ENCODE measurements around the gene OTUB2.

Gene OTUB2

GRCh38 chr14:94037954-94038353, 11.8 kb downstream of the OTUB2 start:
- no CpG with 5 or more reads among the region's 9 CpGs for WGBS, 2 donors (ENCODE audit: extremely low coverage in 2 of 2, insufficient read length in 2 of 2, insufficient replicate concordance in 1 of 2)
- Histone ChIP-seq H4K8ac (ENCODE audit: low read depth, low read length) (peak overlapping the region; percentile 24), H3K18ac (ENCODE audit: low read length) (peak overlapping the region; percentile 32), H3K9ac (ENCODE audit: low read depth, low read length, poor library complexity) (peak overlapping the region; percentile 14), H3K4me2 (ENCODE audit: insufficient read depth, low read length, poor library complexity, severe bottlenecking) (no peak overlapping the region), H3K36me3 (replicated peaks in 1 of 2; ENCODE audit: control insufficient read depth in 2 of 2, insufficient read depth in 2 of 2, low read length in 2 of 2) (peaks cover 0 to 8% of the 10 kb centered on the region in 2 donors), H3K27ac (replicated peaks; ENCODE audit: low read length) (no peak overlapping the region), H3K4ac (ENCODE audit: low read length) (no peak overlapping the region), H2BK15ac (ENCODE audit: low read length) (no peak overlapping the region), H4K91ac (ENCODE audit: low read depth, low read length, poor library complexity) (no peak overlapping the region), H2BK12ac (ENCODE audit: low read length) (no peak overlapping the region), H3K9me3 (replicated peaks in 1 of 2; ENCODE audit: control insufficient read depth in 2 of 2, insufficient read depth in 1 of 2, low read depth in 1 of 2, low read length in 2 of 2) (peaks cover 2 to 4% of the 10 kb centered on the region in 2 donors), H2BK5ac (ENCODE audit: low read length) (peak overlapping the region; percentile 31), H3K27me3 (ENCODE audit: control insufficient read depth in 3 of 3, insufficient read depth in 3 of 3, low read depth in 1 of 3, low read length in 3 of 3) (no peaks in the 10 kb centered on the region), H2BK120ac (ENCODE audit: low read depth, low read length) (no peak overlapping the region), H3K79me1 (ENCODE audit: low read depth, low read length) (peaks cover 2% of the 10 kb centered on the region), H3K14ac (ENCODE audit: low read length) (no peak overlapping the region), H3K4me1 (ENCODE audit: control insufficient read depth in 2 of 2, insufficient read depth in 1 of 2, low read depth in 1 of 2, low read length in 2 of 2) (peaks cover 0 to 2% of the 10 kb centered on the region in 2 donors), H3K23ac (ENCODE audit: low read depth, low read length, poor library complexity) (no peak overlapping the region), H3K4me3 (ENCODE audit: low read length in 2 of 2) (no peak overlapping the region), H2AFZ (ENCODE audit: low read length) (no peak overlapping the region), H2AK5ac (ENCODE audit: low read depth, low read length) (peak overlapping the region; percentile 31)
- no peak for DNase-seq (ENCODE audit: low spot score)

- H2AK5ac ChIP-seq (ENCODE audit: low read depth, low read length), result no peak overlapping the region
- no peaks in the 10 kb centered on the region for H3K27me3 ChIP-seq (ENCODE audit: control insufficient read depth in 3 of 3, insufficient read depth in 3 of 3, low read depth in 1 of 3, low read length in 3 of 3)
- H3K79me1 ChIP-seq (ENCODE audit: low read depth, low read length), result peaks cover 2% of the 10 kb centered on the region
- H3K36me3 ChIP-seq (replicated peaks in 1 of 2; ENCODE audit: control insufficient read depth in 2 of 2, insufficient read depth in 2 of 2, low read length in 2 of 2), result peaks cover 4 to 8% of the 10 kb centered on the region in 2 donors
- H2BK12ac ChIP-seq (ENCODE audit: low read length), result no peak overlapping the region
- H3K4ac ChIP-seq (ENCODE audit: low read length), result no peak overlapping the region
- H3K14ac ChIP-seq (ENCODE audit: low read length), result no peak overlapping the region
- no peak overlapping the region for H2BK5ac ChIP-seq (ENCODE audit: low read length)
- no peak overlapping the region for H4K8ac ChIP-seq (ENCODE audit: low read depth, low read length)
- H3K9ac ChIP-seq (ENCODE audit: low read depth, low read length, poor library complexity), result no peak overlapping the region
- no peak overlapping the region for H2BK120ac ChIP-seq (ENCODE audit: low read depth, low read length)
- no peak overlapping the region for H2AFZ ChIP-seq (ENCODE audit: low read length)
- H3K4me2 ChIP-seq (ENCODE audit: insufficient read depth, low read length, poor library complexity, severe bottlenecking), result no peak overlapping the region
- H3K27ac ChIP-seq (replicated peaks; ENCODE audit: low read length), result no peak overlapping the region
- H3K4me3 ChIP-seq (ENCODE audit: low read length in 2 of 2), result no peak overlapping the region
- peaks cover 0 to 2% of the 10 kb centered on the region in 2 donors for H3K4me1 ChIP-seq (ENCODE audit: control insufficient read depth in 2 of 2, insufficient read depth in 1 of 2, low read depth in 1 of 2, low read length in 2 of 2)
- WGBS, 2 donors (ENCODE audit: extremely low coverage in 2 of 2, insufficient read length in 2 of 2, insufficient replicate concordance in 1 of 2), result no CpG with 5 or more reads among the region's 7 CpGs
- no peak overlapping the region for H4K91ac ChIP-seq (ENCODE audit: low read depth, low read length, poor library complexity)
- no peak overlapping the region for H3K23ac ChIP-seq (ENCODE audit: low read depth, low read length, poor library complexity)
- no peak overlapping the region for H3K18ac ChIP-seq (ENCODE audit: low read length)
- DNase-seq (ENCODE audit: low spot score), result no peak
- H2BK15ac ChIP-seq (ENCODE audit: low read length), result no peak overlapping the region
- peaks cover 2 to 4% of the 10 kb centered on the region in 2 donors for H3K9me3 ChIP-seq (replicated peaks in 1 of 2; ENCODE audit: control insufficient read depth in 2 of 2, insufficient read depth in 1 of 2, low read depth in 1 of 2, low read length in 2 of 2)
Observed at GRCh38 chr14:94038510-94038909, 12.4 kb downstream of the OTUB2 start.

DNA sequence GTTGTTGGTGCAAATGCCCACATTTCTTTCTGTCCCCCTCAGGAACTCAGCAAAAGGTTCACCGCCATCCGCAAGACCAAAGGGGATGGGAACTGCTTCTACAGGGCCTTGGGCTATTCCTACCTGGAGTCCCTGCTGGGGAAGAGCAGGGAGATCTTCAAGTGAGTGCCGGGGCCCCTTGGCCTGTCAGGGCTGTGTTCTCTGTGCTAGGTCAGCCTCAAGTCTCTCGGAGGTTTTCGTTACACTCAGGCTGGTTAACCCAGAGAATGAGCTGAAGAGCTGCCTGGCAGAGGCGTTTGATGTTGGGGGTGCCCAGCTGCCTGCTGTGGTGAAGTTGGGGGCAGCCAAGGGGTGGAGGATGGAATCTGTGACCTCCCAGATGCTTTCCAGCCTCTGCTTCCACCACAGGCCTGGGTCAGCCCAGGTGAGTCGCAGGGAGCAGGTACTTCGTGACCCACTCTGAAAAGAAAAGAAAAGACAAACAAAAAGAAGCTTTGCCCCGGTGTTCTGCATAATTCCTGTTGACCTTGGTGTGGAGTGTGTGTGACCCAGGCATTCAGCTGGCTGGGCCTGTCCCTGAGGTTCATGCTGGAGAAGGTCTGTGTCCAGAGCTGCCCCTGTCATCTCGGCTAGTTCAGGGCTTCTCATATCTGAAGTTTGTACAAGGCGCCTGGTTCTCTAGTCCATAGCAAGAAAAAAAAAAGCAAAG, 12.9 kb downstream of the OTUB2 start:
- H2BK120ac ChIP-seq (ENCODE audit: low read depth, low read length), result no peak overlapping the region
- peaks cover 8 to 9% of the 10 kb centered on the region in 2 donors for H3K36me3 ChIP-seq (replicated peaks in 1 of 2; ENCODE audit: control insufficient read depth in 2 of 2, insufficient read depth in 2 of 2, low read length in 2 of 2)
- no peak overlapping the region for H3K4me3 ChIP-seq (ENCODE audit: low read length in 2 of 2)
- no peak overlapping the region for H3K23ac ChIP-seq (ENCODE audit: low read depth, low read length, poor library complexity)
- H2AK5ac ChIP-seq (ENCODE audit: low read depth, low read length), result no peak overlapping the region
- H4K8ac ChIP-seq (ENCODE audit: low read depth, low read length), result no peak overlapping the region
- no peak overlapping the region for H2BK12ac ChIP-seq (ENCODE audit: low read length)
- no peak for DNase-seq (ENCODE audit: low spot score)
- no peak overlapping the region for H2AFZ ChIP-seq (ENCODE audit: low read length)
- peaks cover 2 to 4% of the 10 kb centered on the region in 2 donors for H3K9me3 ChIP-seq (replicated peaks in 1 of 2; ENCODE audit: control insufficient read depth in 2 of 2, insufficient read depth in 1 of 2, low read depth in 1 of 2, low read length in 2 of 2)
- no peak overlapping the region for H3K14ac ChIP-seq (ENCODE audit: low read length)
- H3K79me1 ChIP-seq (ENCODE audit: low read depth, low read length), result peaks cover 2% of the 10 kb centered on the region
- H3K27ac ChIP-seq (replicated peaks; ENCODE audit: low read length), result no peak overlapping the region
- H3K4ac ChIP-seq (ENCODE audit: low read length), result no peak overlapping the region
- peaks cover 0 to 2% of the 10 kb centered on the region in 2 donors for H3K4me1 ChIP-seq (ENCODE audit: control insufficient read depth in 2 of 2, insufficient read depth in 1 of 2, low read depth in 1 of 2, low read length in 2 of 2)
- H3K9ac ChIP-seq (ENCODE audit: low read depth, low read length, poor library complexity), result no peak overlapping the region
- H3K27me3 ChIP-seq (ENCODE audit: control insufficient read depth in 3 of 3, insufficient read depth in 3 of 3, low read depth in 1 of 3, low read length in 3 of 3), result no peaks in the 10 kb centered on the region
- H3K18ac ChIP-seq (ENCODE audit: low read length), result no peak overlapping the region
- no peak overlapping the region for H2BK15ac ChIP-seq (ENCODE audit: low read length)
- no peak overlapping the region for H3K4me2 ChIP-seq (ENCODE audit: insufficient read depth, low read length, poor library complexity, severe bottlenecking)
- no peak overlapping the region for H4K91ac ChIP-seq (ENCODE audit: low read depth, low read length, poor library complexity)
- no CpG with 5 or more reads among the region's 11 CpGs for WGBS, 2 donors (ENCODE audit: extremely low coverage in 2 of 2, insufficient read length in 2 of 2, insufficient replicate concordance in 1 of 2)
- no peak overlapping the region for H2BK5ac ChIP-seq (ENCODE audit: low read length)

DNA sequence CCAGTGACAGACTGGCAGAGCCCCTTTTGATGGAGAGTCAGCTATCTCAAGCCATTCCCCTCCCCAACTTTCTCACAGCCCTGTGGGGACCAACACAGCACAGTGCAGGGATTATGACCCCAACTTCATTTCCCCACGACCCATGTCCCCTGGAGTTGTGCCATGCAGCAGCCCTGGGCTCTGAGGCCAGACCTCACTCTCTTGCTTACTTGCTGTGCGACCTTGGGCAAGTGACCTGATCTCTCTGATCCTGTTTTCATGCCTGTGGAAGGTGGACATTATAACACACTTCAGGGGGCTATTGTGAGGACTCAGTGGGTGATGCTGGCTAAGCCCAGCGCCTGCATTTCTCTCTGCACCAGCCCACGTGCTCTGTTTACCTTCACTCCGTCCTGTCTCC, 14.1 kb downstream of the OTUB2 start:
- H3K27me3 ChIP-seq (ENCODE audit: control insufficient read depth in 3 of 3, insufficient read depth in 3 of 3, low read depth in 1 of 3, low read length in 3 of 3), result no peaks in the 10 kb centered on the region
- H3K4me1 ChIP-seq (ENCODE audit: control insufficient read depth in 2 of 2, insufficient read depth in 1 of 2, low read depth in 1 of 2, low read length in 2 of 2), result peaks cover 0 to 2% of the 10 kb centered on the region in 2 donors
- DNase-seq (ENCODE audit: low spot score), result no peak
- no peak overlapping the region for H2BK15ac ChIP-seq (ENCODE audit: low read length)
- H3K14ac ChIP-seq (ENCODE audit: low read length), result no peak overlapping the region
- H3K23ac ChIP-seq (ENCODE audit: low read depth, low read length, poor library complexity), result peak overlapping the region; percentile 40
- no peaks in the 10 kb centered on the region for H3K9me3 ChIP-seq (replicated peaks in 1 of 2; ENCODE audit: control insufficient read depth in 2 of 2, insufficient read depth in 1 of 2, low read depth in 1 of 2, low read length in 2 of 2)
- no peak overlapping the region for H2AK5ac ChIP-seq (ENCODE audit: low read depth, low read length)
- H2AFZ ChIP-seq (ENCODE audit: low read length), result no peak overlapping the region
- no CpG with 5 or more reads among the region's 5 CpGs for WGBS, 2 donors (ENCODE audit: extremely low coverage in 2 of 2, insufficient read length in 2 of 2, insufficient replicate concordance in 1 of 2)
- peaks cover 10 to 21% of the 10 kb centered on the region in 2 donors for H3K36me3 ChIP-seq (replicated peaks in 1 of 2; ENCODE audit: control insufficient read depth in 2 of 2, insufficient read depth in 2 of 2, low read length in 2 of 2)
- no peak overlapping the region for H3K4me2 ChIP-seq (ENCODE audit: insufficient read depth, low read length, poor library complexity, severe bottlenecking)
- peak overlapping the region; percentile 6 for H2BK12ac ChIP-seq (ENCODE audit: low read length)
- H3K79me1 ChIP-seq (ENCODE audit: low read depth, low read length), result peaks cover 2% of the 10 kb centered on the region
- H4K91ac ChIP-seq (ENCODE audit: low read depth, low read length, poor library complexity), result no peak overlapping the region
- H2BK5ac ChIP-seq (ENCODE audit: low read length), result peak overlapping the region; percentile 30
- no peak overlapping the region for H3K4me3 ChIP-seq (ENCODE audit: low read length in 2 of 2)
- H4K8ac ChIP-seq (ENCODE audit: low read depth, low read length), result no peak overlapping the region
- no peak overlapping the region for H2BK120ac ChIP-seq (ENCODE audit: low read depth, low read length)
- H3K18ac ChIP-seq (ENCODE audit: low read length), result peak overlapping the region; percentile 32
- no peak overlapping the region for H3K27ac ChIP-seq (replicated peaks; ENCODE audit: low read length)
- H3K4ac ChIP-seq (ENCODE audit: low read length), result no peak overlapping the region
- H3K9ac ChIP-seq (ENCODE audit: low read depth, low read length, poor library complexity), result peak overlapping the region; percentile 50

All from neuronal stem cell (in vitro differentiated cells).